Smooth muscle cell of the brain vasculature (primary cell): ENCODE data around the gene ANKRD35.
"Not testable (repeated sequence)": the region's sequence is repeated elsewhere in the genome, so short reads cannot be mapped to it uniquely, and the experiment has no call there.

Experiments used
- DNase-seq: peaks from one replicate; pipeline ENCODE4 v3.0.0-alpha.2; 2012; ENCODE audit warnings: low read depth, low spot score

Gene ANKRD35

GRCh38 chr1:145857170-145857569, 28.5 kb downstream of the ANKRD35 start:
- DNase-seq, result no peak

GRCh38 chr1:145855426-145855948, 30.2 kb downstream of the ANKRD35 start:
- DNase-seq, result no peak

- DNase-seq, result no peak
Measured at GRCh38 chr1:145849356-145850160, 36.1 kb downstream of the ANKRD35 start.

GRCh38 chr1:145847827-145848226, 37.8 kb downstream of the ANKRD35 start:
- DNase-seq, result no peak

- DNase-seq, result no peak
Measured at GRCh38 chr1:145846201-145846612, 39.5 kb downstream of the ANKRD35 start.

- DNase-seq, result peak; percentile 65
Measured at GRCh38 chr1:145845514-145846161, 40.0 kb downstream of the ANKRD35 start, which contains the start of gene NUDT17. Gene NUDT17, plus strand, starts transcription at chr1:145845630. Its CDS starts 11 bp downstream, at chr1:145845641.

GRCh38 chr1:145845144-145845513, 40.5 kb downstream of the ANKRD35 start:
- DNase-seq, result no peak

- no peak for DNase-seq
Measured at GRCh38 chr1:145843031-145843430, 42.6 kb downstream of the ANKRD35 start.

- DNase-seq, result no peak
Measured at GRCh38 chr1:145837656-145838055, 48.0 kb downstream of the ANKRD35 start.

- DNase-seq, result not testable (repeated sequence)
Measured at GRCh38 chr1:145830810-145831209, 54.9 kb downstream of the ANKRD35 start.

- no peak for DNase-seq
Measured at GRCh38 chr1:145828367-145829026, 57.2 kb downstream of the ANKRD35 start.

- DNase-seq, result no peak
Measured at GRCh38 chr1:145827966-145828365, 57.7 kb downstream of the ANKRD35 start.

- DNase-seq, result no peak
Measured at GRCh38 chr1:145826030-145826429, 59.6 kb downstream of the ANKRD35 start.

- no peak for DNase-seq
Measured at GRCh38 chr1:145824499-145824842, 61.2 kb downstream of the ANKRD35 start.

GRCh38 chr1:145823565-145824498, 61.8 kb downstream of the ANKRD35 start, which contains the start of the genes POLR3C and RNF115:
Gene POLR3C, plus strand, starts transcription at chr1:145824200. Its CDS starts 1,577 bp downstream, at chr1:145825777.
Gene RNF115, minus strand, starts transcription at chr1:145824095. Its CDS starts 222 bp downstream, at chr1:145823873.
- DNase-seq, result peak; percentile 87

GRCh38 chr1:145822779-145823331, 62.8 kb downstream of the ANKRD35 start:
- not testable (repeated sequence) for DNase-seq

- DNase-seq, result not testable (repeated sequence)
Measured at GRCh38 chr1:145818095-145818494, 67.6 kb downstream of the ANKRD35 start.
